Ishikawa (cell line): Measurements from ENCODE around the gene FBXO47.

ENCODE experiments used
- CEBPB ChIP-seq: IDR thresholded peaks from 2 replicates; pipeline ENCODE4 v1.6.1; 2012
- CREB1 ChIP-seq: IDR thresholded peaks from 2 replicates; pipeline ENCODE4 v1.6.1; 2012; ENCODE audit warnings: low read depth
- EGR1 ChIP-seq: IDR thresholded peaks from 2 replicates; pipeline ENCODE4 v1.6.1; 2012
- EP300 ChIP-seq: IDR thresholded peaks from 2 replicates; pipeline ENCODE4 v1.6.1; 2012; ENCODE audit warnings: borderline replicate concordance
- FOXM1 ChIP-seq: IDR thresholded peaks from 2 replicates; pipeline ENCODE4 v1.6.1; 2012; ENCODE audit warnings: low read depth, borderline replicate concordance
- NFIC ChIP-seq: IDR thresholded peaks from 2 replicates; pipeline ENCODE4 v1.6.1; 2012
- RAD21 ChIP-seq: IDR thresholded peaks from 2 replicates; pipeline ENCODE4 v1.6.1; 2012; ENCODE audit warnings: low read depth
- REST ChIP-seq: IDR thresholded peaks from 2 replicates; pipeline ENCODE4 v1.6.1; 2012; ENCODE audit warnings: low read depth, mild to moderate bottlenecking
- TAF1 ChIP-seq: IDR thresholded peaks from 2 replicates; pipeline ENCODE4 v1.6.1; 2012; ENCODE audit warnings: low read depth, mild to moderate bottlenecking
- TCF12 ChIP-seq: IDR thresholded peaks from 2 replicates; pipeline ENCODE4 v1.6.1; 2012; ENCODE audit warnings: low read depth
- TEAD4 ChIP-seq: IDR thresholded peaks from 2 replicates; pipeline ENCODE4 v1.6.1; 2012
- YY1 ChIP-seq: IDR thresholded peaks from 2 replicates; pipeline ENCODE4 v1.6.1; 2012; ENCODE audit warnings: low read depth
- ZBTB7A ChIP-seq: IDR thresholded peaks from 2 replicates; pipeline ENCODE4 v1.6.1; 2012; ENCODE audit warnings: low read depth
- TF ChIP-seq, protein P1 (sequence below): IDR thresholded peaks from 2 replicates; pipeline ENCODE4 v1.6.1; 2012
- TF ChIP-seq, protein P2 (sequence below): IDR thresholded peaks from 2 replicates; pipeline ENCODE4 v1.6.1; 2012

Gene FBXO47

DNA sequence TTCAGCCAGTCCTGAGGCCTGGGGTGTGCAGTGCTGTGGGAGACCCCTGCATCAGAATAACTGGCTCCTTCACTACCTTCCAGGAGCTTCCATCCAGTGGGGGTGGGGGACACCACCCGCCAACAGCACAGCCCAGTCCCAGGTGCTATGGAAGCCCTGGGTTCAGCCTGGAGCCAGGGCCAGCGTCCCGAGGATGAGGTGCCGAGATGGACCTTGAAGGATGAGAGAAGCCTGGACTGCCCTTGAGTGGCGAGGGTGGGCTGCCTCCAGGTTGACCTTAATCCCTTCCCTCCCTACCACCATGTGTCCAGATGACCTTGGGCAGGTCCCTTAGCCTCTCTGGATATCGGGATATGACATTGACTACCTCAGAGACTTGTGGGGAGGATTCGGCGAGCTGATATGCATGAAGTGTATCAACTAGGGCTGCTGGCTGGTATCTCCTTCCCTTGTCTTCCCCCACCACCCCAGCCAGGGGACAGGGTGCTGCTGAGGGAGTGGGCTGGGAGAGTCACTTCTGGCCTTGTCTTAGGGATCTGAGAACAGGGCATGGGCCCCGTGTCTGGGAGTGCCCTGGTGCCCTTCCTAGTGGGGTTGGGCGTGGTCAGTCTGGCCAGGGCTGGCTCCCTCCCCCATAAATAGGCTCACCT is 56.0 kb downstream of the FBXO47 start:
- TF ChIP-seq EGR1 = no peak
- TF ChIP-seq RAD21 = no peak
- TF ChIP-seq CEBPB = no peak
- TF ChIP-seq FOXM1 = no peak
- no peak for TF ChIP-seq TEAD4
- no peak for TF ChIP-seq ZBTB7A
- TF ChIP-seq NFIC = no peak
- TF ChIP-seq CREB1 = no peak
- TF ChIP-seq TAF1 = no peak
- no peak for TF ChIP-seq REST
- no peak for TF ChIP-seq YY1
- no peak for TF ChIP-seq EP300
- no peak for TF ChIP-seq TCF12
- TF ChIP-seq, protein P1, sequence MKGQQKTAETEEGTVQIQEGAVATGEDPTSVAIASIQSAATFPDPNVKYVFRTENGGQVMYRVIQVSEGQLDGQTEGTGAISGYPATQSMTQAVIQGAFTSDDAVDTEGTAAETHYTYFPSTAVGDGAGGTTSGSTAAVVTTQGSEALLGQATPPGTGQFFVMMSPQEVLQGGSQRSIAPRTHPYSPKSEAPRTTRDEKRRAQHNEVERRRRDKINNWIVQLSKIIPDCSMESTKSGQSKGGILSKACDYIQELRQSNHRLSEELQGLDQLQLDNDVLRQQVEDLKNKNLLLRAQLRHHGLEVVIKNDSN = no peak

- TF ChIP-seq TEAD4 = no peak
Measured at GRCh38 chr17:38910325-38910724, 56.9 kb downstream of the FBXO47 start.

GRCh38 chr17:38908676-38909181 is 58.5 kb downstream of the FBXO47 start:
- TF ChIP-seq CEBPB (no peak), FOXM1 (no peak), ZBTB7A (no peak), TCF12 (no peak), NFIC (no peak), TEAD4 (no peak), YY1 (no peak), EP300 (no peak), TAF1 (no peak), EGR1 (no peak), RAD21 (no peak), REST (no peak), CREB1 (no peak)
- TF ChIP-seq, protein P2, sequence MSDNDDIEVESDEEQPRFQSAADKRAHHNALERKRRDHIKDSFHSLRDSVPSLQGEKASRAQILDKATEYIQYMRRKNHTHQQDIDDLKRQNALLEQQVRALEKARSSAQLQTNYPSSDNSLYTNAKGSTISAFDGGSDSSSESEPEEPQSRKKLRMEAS = no peak
- TF ChIP-seq, protein P1 = no peak

- no peak for TF ChIP-seq CREB1
- TF ChIP-seq EP300 = no peak
- TF ChIP-seq EGR1 = no peak
- no peak for TF ChIP-seq FOXM1
- no peak for TF ChIP-seq TCF12
- no peak for TF ChIP-seq YY1
- TF ChIP-seq RAD21 = no peak
- TF ChIP-seq, protein P1 = no peak
- no peak for TF ChIP-seq NFIC
- TF ChIP-seq ZBTB7A = no peak
- TF ChIP-seq, protein P2 = no peak
- no peak for TF ChIP-seq CEBPB
- no peak for TF ChIP-seq TEAD4
Measured at GRCh38 chr17:38907930-38908675, 59.1 kb downstream of the FBXO47 start.
